ENCODE results near the gene BCR.

The BCR gene

DNA sequence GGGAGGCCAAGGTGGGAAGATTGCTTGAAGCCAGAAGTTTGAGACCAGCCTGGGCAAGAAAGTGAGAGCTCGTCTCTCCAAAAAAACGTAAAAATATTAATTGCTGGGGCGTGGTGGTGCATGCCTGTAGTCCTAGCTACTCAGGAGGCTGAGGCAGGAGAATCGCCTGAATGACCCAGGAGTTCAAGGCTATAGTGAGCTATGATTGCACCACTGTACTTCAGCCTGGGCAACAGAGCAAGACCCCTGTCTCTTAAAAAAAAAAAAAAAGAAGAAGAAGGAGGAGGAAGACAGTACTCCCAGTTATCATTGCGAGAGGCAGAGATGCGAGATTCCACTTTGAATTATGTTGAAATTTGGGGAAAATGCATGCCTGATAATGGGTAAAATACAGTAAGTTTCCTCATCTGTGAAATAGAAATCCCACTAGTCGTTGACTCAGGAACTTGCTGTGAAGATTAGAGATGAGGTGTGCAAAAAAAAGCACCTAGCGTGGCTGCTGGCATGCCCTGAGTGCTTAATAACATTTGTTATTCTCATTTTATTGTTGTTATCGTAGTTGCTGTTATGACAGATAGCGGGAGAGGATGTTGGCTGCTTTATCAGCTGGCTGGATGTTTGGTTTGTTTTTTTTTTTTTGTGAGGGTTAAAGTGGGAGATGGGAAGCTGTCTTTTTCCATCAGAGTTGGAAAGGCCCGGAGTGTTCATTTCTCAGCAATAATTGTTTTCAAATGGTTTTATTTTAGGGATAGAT lies 33.4 kb downstream of the BCR start:
- in situ Hi-C loops (cut with MboI; ENCODE audit: low pct_unique_long_range_greater_than_20kb, low sequenced_read_pairs, unreplicated experiment) = no loop called here
- TF ChIP-seq, protein P1, sequence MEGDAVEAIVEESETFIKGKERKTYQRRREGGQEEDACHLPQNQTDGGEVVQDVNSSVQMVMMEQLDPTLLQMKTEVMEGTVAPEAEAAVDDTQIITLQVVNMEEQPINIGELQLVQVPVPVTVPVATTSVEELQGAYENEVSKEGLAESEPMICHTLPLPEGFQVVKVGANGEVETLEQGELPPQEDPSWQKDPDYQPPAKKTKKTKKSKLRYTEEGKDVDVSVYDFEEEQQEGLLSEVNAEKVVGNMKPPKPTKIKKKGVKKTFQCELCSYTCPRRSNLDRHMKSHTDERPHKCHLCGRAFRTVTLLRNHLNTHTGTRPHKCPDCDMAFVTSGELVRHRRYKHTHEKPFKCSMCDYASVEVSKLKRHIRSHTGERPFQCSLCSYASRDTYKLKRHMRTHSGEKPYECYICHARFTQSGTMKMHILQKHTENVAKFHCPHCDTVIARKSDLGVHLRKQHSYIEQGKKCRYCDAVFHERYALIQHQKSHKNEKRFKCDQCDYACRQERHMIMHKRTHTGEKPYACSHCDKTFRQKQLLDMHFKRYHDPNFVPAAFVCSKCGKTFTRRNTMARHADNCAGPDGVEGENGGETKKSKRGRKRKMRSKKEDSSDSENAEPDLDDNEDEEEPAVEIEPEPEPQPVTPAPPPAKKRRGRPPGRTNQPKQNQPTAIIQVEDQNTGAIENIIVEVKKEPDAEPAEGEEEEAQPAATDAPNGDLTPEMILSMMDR (IDR thresholded peaks at IDR 0.05; ENCODE audit: extremely low read depth, insufficient read depth, missing control alignments) = no peak
- no peak for DNase-seq (ENCODE audit: low spot score)

DNA sequence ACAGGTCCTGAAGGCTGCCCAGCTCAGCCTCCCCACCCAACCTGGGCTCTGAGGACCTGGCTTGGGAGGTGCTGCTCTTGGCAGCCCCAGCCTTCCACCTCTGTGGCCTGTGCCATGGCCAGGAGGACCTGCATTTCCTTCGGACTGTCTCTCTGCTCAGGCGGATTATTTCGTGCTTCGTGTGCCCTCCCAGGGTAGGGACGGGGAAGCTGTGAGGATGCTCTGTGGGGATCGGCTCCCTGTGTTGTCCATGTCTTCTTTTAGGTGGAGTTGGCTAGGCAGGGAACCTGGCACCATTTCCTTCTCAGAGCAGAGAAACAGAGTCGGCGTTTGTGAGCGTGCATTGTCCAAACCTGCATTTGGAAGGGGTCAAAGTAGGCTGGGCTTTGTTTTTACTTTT lies 34.1 kb downstream of the BCR start:
- in situ Hi-C loops (cut with MboI; ENCODE audit: low pct_unique_long_range_greater_than_20kb, low sequenced_read_pairs, unreplicated experiment) = no loop called here
- TF ChIP-seq, protein P1 (IDR thresholded peaks at IDR 0.05; ENCODE audit: extremely low read depth, insufficient read depth, missing control alignments) = no peak
- no peak for DNase-seq (ENCODE audit: low spot score)

DNA sequence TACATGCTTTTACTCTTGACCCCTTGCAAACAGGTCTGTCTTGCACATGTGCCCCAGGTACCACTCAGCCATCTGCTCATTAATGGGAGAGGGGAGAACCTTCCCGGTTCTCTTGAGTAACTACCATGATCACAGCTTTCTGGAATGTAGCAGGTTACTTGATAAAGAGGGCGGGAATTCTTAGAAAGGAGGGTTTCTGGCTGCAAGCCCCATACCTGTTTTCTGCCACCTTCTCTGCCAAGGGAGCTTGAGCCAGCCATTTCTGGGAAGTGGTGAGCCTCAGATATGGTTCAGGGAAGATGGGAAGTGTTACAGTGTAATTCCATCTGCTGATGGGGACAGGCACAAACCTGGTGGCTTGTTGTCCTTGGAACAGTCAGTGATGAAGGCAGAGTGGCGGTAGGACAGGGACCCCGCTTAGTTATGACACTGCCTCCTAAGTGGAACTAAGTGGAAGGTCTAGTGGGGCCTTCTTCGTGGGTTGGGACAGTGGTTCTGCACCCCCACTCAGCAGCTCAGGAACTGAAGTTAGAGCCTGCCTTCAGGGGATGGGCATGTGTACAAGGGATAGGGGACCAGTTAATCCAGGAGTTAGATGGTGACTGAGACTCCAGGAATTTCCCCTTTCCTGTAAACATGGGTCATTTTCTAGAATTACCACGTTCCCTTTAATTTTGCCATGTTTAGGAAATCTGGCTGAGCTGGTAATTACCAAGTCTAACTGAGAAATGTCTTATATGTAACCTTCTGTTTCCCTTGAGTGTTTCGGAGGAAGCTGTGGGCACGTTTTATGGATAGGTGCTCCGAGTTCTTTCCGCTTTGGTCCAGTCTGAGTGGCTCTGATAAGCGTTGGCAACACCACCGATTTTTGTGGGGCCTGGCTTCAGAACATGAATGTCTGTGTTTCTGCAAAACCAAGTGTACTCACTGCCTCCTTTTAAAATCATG lies 35.3 kb downstream of the BCR start:
- DNase-seq (ENCODE audit: low spot score) = no peak
- TF ChIP-seq, protein P1 (IDR thresholded peaks at IDR 0.05; ENCODE audit: extremely low read depth, insufficient read depth, missing control alignments) = no peak
- in situ Hi-C loops (cut with MboI; ENCODE audit: low pct_unique_long_range_greater_than_20kb, low sequenced_read_pairs, unreplicated experiment) = no loop called here

DNA sequence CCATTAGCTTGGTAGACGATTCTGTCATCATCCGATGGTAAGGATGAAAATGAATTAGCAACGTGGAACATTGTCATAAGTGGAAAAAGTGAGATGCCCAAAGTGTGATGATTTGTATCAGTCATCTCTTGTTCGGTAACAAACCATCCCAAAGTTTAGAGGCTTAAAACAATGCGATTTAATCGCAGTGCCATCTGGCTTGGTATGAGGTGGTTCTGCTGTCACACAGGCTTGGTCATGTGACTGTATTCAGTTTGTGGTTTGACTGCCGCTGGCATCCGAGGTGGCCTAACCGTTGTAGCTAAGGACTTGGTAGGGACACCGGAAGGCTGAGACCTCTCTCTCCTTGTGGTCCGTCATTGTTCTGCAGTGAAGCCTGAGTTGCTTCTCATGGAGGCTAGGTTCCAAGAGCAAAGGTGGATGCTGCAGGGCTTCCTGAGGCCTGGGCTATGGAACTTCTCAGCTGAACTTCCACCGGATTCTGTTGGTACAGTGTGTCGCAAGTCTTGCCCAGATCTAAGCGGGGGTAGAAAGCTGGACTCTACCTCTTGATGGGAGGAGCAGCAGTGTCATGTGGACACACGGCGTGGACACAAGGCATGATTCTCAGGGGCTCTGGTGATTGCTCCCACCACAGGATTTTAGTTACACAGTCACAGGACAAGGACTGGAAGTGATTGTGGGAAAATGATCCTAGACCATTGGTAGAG lies 36.3 kb downstream of the BCR start:
- DNase-seq (ENCODE audit: low spot score) = no peak
- TF ChIP-seq, protein P1 (IDR thresholded peaks at IDR 0.05; ENCODE audit: extremely low read depth, insufficient read depth, missing control alignments) = no peak
- in situ Hi-C loops (cut with MboI; ENCODE audit: low pct_unique_long_range_greater_than_20kb, low sequenced_read_pairs, unreplicated experiment) = no loop called here

DNA sequence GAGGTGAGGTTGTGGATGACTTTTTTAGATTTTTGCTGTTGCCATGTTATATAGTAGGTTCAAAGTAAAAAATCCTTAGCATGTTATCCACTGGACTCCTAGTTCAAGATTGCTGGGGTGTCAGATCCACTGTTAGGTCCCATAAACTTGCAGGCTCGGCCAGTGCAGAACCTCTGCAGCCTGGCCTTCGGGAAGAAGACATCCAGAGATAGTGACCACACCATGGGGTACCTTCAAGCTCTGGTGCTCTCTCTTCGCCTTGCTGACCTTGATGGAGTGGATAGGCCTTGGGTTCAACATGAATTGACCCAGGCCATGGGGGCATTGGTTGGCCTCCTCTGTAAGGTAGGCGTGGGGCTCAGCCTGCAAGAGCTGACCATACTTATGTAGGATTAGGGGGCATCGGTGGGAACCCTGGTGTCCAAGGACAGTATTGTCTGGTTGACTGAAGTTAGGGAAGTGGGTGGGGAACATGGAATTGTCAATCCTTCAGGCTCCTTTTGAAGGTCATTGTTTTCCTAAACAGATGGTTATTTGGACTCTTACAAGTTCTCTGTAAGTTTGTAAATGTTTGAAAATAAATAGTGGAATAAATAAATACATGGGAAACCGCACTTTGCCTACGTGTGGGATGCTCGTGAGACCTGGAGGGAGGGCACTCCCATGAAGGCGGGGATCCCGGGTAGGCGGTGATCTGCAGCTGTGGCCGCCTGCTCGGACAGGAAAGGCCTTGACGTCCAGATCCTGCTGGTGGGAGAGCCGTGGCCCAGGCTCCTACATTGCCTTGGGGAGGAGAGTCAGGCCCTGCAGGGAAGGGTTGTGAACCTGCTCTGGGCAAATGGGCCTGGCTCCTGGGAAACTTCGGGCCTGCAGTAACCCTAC lies 37.1 kb downstream of the BCR start:
- in situ Hi-C loops (cut with MboI; ENCODE audit: low pct_unique_long_range_greater_than_20kb, low sequenced_read_pairs, unreplicated experiment) = no loop called here
- DNase-seq (ENCODE audit: low spot score) = no peak
- TF ChIP-seq, protein P1 (IDR thresholded peaks at IDR 0.05; ENCODE audit: extremely low read depth, insufficient read depth, missing control alignments) = no peak

All from GM13977 (cell line).